Activated effector memory CD4-positive, alpha-beta T cell treated with anti-CD3 and anti-CD28 coated beads, Interleukin-2, amount 50 U/mL, for 16 hours (primary cell): ENCODE results near the gene ACAN.
A peak's percentile ranks its signal among the peaks of the same experiment; 100 is the strongest.

Experiments used
- DNase-seq: peaks from one replicate; pipeline ENCODE4 v3.0.0-alpha.2; 2020

The ACAN gene

GRCh38 chr15:88802250-88802990, 816 bp upstream of the ACAN start:
- no peak for DNase-seq

- DNase-seq: no peak
Measured at GRCh38 chr15:88802991-88803240, 320 bp upstream of the ACAN start.

GRCh38 chr15:88803920-88804247, 648 bp downstream of the ACAN start:
- no peak for DNase-seq

GRCh38 chr15:88804257-88804656, 1.0 kb downstream of the ACAN start:
- DNase-seq: peak; percentile 38

GRCh38 chr15:88805031-88805780, 2.0 kb downstream of the ACAN start:
- DNase-seq: peak; percentile 54

GRCh38 chr15:88810446-88810845, 7.2 kb downstream of the ACAN start:
- DNase-seq: no peak

GRCh38 chr15:88812133-88812532, 8.9 kb downstream of the ACAN start:
- no peak for DNase-seq

- DNase-seq: no peak
Measured at GRCh38 chr15:88813960-88814359, 10.7 kb downstream of the ACAN start.

- no peak for DNase-seq
Measured at GRCh38 chr15:88814393-88814792, 11.2 kb downstream of the ACAN start.

- DNase-seq: no peak
Measured at GRCh38 chr15:88818920-88819319, 15.7 kb downstream of the ACAN start.

GRCh38 chr15:88821993-88822392, 18.8 kb downstream of the ACAN start:
- DNase-seq: no peak

GRCh38 chr15:88828791-88829190, 25.6 kb downstream of the ACAN start:
- no peak for DNase-seq

GRCh38 chr15:88830016-88830415, 26.8 kb downstream of the ACAN start:
- DNase-seq: no peak

GRCh38 chr15:88832820-88833730, 29.8 kb downstream of the ACAN start:
- no peak for DNase-seq

GRCh38 chr15:88833731-88834100, 30.5 kb downstream of the ACAN start:
- DNase-seq: no peak

- DNase-seq: peak; percentile 67
Measured at GRCh38 chr15:88834211-88834812, 31.1 kb downstream of the ACAN start.

GRCh38 chr15:88835119-88835518, 31.9 kb downstream of the ACAN start:
- no peak for DNase-seq

- DNase-seq: no peak
Measured at GRCh38 chr15:88835646-88836045, 32.4 kb downstream of the ACAN start.

GRCh38 chr15:88838667-88839066, 35.4 kb downstream of the ACAN start:
- DNase-seq: no peak

GRCh38 chr15:88839146-88839545, 35.9 kb downstream of the ACAN start:
- no peak for DNase-seq

GRCh38 chr15:88839961-88840360, 36.7 kb downstream of the ACAN start:
- DNase-seq: no peak

GRCh38 chr15:88841236-88841635, 38.0 kb downstream of the ACAN start:
- no peak for DNase-seq

GRCh38 chr15:88842156-88842555, 38.9 kb downstream of the ACAN start:
- no peak for DNase-seq

GRCh38 chr15:88843334-88843733, 40.1 kb downstream of the ACAN start:
- DNase-seq: no peak
